Measurements from ENCODE around the gene SLC30A4.

SLC30A4 gene

GRCh38 chr15:45499426-45499825 is 23.1 kb downstream of the SLC30A4 start:
- no peak for DNase-seq

DNA sequence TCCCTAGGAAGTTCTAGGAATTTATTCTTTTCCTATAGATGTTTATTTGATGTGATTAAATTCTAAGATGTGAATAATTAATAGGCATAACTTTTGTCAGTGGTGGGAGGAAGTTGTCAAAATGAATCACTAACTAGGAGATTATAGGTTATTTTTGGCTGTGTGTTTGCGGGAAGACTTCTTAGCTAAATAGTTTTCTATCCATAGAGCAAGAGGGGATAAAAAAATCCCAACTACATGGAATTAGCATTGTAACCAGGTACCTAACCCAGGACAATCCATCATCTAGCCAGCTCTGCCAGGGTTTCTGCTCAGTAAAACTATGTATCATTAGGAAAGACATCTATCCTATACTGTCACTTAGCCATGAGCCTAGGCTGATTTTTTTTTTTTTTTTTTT is 23.9 kb downstream of the SLC30A4 start:
- no peak for DNase-seq

GRCh38 chr15:45497261-45497660 is 25.3 kb downstream of the SLC30A4 start:
- no peak for DNase-seq

DNA sequence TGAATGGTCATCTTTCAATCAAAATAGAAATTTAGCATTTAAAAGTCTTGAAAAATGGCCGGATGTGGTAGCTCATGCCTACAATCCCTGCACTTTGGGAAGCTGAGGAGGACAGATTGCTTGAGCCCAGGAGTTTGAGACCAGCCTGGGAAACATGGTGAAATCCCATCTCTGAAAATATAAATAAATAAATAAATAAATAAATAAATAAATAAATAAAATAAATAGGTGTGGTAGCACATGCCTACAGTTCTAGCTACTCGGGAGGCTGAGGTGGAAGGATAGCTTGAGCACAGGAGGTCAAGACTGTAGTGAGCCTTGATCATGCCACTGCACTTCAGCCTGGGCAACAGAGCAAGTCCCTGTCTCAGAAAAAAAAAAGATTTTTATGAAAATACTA is 25.9 kb downstream of the SLC30A4 start:
- no peak for DNase-seq

GRCh38 chr15:45495588-45495987 is 27.0 kb downstream of the SLC30A4 start:
- DNase-seq: no peak

GRCh38 chr15:45489690-45490238 is 32.8 kb downstream of the SLC30A4 start:
- DNase-seq: no peak

GRCh38 chr15:45486317-45486716 is 36.2 kb downstream of the SLC30A4 start:
- no peak for DNase-seq

GRCh38 chr15:45481135-45481534 is 41.4 kb downstream of the SLC30A4 start:
- DNase-seq: no peak

GRCh38 chr15:45476410-45476809 is 46.1 kb downstream of the SLC30A4 start:
- no peak for DNase-seq

DNA sequence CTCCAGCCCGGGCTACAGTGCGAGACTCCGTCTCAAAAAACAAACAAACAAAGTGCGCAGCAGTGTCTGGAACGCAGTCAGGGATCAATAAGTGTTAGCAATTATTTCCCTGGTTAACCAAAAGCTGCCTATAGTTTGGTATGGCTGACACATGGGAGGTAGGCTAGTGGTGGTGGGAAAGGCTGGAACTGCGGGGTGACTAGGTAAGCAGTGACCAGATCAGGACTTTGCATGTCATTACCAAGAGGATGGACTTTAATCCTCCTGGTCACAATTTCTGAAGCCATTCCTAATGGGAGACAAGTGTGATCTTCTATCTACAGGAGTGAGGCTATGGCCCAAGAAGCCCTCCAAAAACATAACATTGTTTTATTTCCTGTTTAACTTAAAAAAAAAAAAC is 47.8 kb downstream of the SLC30A4 start:
- DNase-seq: no peak

DNA sequence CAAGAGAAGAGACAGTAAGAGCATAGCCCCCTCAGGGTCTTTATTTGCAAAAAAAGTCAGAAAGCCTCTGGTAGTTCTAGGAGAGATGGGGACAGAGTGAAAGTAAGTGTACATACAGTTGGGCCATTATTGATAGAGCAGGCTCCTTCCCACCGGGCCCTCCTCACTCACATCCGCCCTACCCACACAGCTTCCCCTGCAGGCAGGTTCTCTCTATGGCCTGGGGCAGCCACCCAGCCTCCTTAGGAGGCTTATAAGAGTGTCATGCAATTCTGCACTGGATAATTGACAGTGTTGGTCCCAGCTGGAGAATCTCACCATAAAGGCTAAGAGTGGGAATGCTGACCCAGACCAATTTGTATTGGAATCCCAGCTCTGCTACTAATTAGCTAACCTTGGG is 49.5 kb downstream of the SLC30A4 start:
- DNase-seq: no peak

DNA sequence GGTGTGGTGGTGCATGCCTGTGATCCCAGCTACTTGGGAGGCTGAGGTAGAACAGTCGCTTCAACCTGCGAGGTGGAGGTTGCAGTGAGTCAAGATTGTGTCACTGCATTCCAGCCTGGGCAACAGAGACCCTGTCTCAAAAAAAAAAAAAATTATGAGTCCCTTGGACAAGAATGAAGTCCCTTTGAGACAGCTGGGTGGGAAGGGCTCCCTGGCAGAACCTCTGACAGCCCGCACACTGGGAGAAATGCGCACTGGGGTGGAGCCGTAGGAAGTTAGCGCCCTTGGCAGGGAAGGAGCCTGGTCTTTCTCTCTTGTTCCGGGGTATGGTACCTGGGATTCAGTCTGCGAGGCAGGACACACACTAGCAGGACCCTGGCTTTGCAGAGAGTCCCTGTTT is 51.4 kb downstream of the SLC30A4 start:
- DNase-seq: no peak

DNA sequence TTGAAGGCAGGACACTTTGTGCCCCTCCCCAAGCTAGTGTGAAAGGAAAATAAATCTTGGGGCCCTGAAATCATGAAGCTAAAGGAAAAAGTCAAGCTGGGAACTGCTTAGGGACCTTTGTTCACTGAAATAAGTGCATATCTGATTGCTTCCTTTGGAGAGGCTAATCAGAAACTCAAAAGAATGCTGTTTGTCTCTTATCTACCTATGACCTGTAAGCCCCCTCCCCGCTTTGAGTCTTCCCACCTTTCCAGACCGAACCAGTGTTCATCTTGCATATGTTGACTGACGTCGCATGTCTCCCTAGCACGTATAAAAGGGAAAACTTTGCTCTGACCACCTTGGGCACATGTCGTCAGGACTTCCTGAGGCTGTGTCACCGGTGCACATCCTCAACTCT is 53.1 kb downstream of the SLC30A4 start:
- no peak for DNase-seq

GRCh38 chr15:45469027-45469426 is 53.5 kb downstream of the SLC30A4 start:
- DNase-seq: no peak

GRCh38 chr15:45468294-45468693 is 54.3 kb downstream of the SLC30A4 start:
- no peak for DNase-seq

- DNase-seq: peak; percentile 72
These were observed 63.7 kb downstream of the SLC30A4 start for GRCh38 chr15:45458746-45459403.

DNA sequence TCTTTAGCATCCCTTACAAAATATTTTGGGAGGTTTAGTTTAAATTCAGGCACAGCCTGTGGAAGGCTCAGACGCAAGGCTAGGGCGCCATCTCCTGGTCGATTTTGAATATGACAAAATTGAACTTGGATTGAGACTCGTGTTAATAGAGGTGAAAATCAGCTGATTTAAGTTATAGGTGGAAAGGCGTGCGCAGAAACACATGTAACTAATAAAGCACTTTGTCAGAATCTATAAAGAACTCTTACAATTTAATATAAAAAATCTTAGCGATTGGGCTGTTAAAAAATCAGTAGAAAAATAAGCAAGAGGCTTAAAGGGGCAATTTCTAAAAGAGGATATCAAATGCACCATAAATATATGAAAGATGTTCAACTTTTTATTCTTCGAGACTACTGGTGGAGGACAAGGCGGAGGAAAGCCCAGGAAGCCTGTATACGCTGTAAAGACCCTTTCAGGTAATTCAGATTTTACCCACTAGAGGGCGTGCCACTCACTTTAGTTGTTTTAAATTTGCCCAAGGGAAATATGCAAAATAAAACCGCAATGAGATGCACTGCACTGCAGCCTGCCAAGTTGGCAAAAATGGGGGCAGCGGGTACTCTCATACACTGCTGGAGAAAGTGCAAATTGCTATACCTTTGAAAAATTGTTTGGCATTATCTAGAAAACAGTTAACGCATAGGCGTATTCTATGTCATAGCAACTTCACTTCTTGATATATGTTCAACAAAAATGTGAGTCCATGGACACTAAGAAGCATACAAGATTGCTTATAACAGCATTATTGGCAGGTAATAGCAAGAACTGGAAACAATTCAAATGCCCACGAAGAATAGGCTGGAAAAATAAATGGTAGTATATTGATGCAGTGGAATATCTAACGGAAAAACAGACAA is 64.7 kb downstream of the SLC30A4 start:
- DNase-seq: peak; percentile 78

- DNase-seq: no peak
These were observed 65.3 kb downstream of the SLC30A4 start for GRCh38 chr15:45457220-45457619.

DNA sequence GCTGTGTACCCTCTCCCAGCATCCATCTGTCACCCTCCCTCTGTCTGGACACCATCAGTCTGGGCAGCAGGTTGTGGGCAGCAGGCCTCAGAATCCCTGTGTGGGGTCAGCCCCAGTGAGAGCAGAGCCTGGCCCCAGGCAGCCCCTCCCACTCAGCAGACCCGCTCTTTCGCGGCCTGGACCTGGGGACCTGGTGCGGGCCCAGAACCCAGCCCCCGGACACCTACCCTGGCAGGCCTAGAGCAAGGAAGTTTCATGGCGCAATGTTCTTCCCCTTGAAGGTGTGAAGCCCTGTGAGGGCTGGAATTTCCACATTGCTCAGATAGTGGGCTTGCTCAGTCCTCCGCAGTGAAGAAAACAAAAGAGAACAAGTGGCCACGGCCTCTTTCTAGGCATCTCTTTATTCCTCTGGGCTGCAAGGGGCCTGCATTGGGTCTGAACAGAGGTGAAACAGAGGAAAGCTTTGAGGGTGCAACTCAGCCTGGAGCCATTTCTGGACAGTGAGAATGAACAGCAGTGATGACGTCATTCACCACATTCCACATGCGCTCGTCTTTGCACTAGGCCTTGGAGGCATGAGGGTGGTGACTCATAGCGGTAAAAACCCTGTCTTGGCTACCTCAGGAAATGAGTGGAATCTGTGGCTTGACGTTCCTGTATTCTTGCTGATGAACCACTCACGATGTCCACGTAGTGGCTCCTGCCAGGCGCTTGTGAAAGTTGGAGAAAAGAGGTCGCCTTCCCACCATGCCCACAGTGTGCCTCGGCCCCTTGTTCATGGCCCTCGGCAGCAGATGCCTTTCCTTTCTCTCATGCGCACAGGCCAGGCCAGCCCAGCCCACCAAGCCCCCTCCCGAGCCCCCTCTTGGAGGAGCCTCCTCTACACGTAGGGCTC is 66.1 kb downstream of the SLC30A4 start:
- DNase-seq: peak; percentile 78

DNA sequence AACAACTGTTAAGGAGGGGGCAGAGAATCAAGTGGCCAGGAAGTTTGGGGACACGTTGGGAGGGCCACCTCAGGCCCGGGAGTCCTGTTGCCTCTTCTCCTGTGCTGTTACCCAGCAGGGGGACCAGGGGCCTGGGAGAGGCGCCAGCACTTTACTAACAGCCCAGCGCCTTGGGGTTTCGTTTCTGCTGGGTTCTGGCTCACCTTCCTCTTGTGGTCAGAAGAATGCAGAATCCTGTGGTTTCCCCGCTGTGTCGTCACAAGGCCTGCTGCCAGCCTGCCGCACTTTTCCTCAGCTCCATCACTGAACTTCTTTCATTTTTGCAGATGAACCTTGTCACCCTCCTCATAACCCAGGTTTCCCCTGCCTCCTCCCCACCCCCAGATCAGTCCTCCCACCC is 67.7 kb downstream of the SLC30A4 start:
- peak; percentile 83 for DNase-seq

GRCh38 chr15:45451265-45451664 is 71.3 kb downstream of the SLC30A4 start:
- DNase-seq: no peak

- DNase-seq: no peak
These were observed 72.4 kb downstream of the SLC30A4 start for GRCh38 chr15:45449916-45450867.
